IPS-18a (cell line): ENCODE measurements around the gene RB1.

Experiments
- H3K27ac ChIP-seq: one replicate; pipeline ENCODE4 v1.5.1; 2013; ENCODE audit warnings: low read length
- H3K27me3 ChIP-seq: one replicate; pipeline ENCODE4 v1.6.1; 2013; ENCODE audit warnings: mild to moderate bottlenecking, low read length; ENCODE audit not compliant: control insufficient read depth, insufficient read depth
- H3K36me3 ChIP-seq: one replicate; pipeline ENCODE4 v1.6.1; 2013; ENCODE audit warnings: low read depth, low read length; ENCODE audit not compliant: control insufficient read depth
- H3K4me1 ChIP-seq: one replicate; pipeline ENCODE4 v1.6.1; 2013; ENCODE audit warnings: low read depth, low read length; ENCODE audit not compliant: control insufficient read depth
- H3K4me3 ChIP-seq: one replicate; pipeline ENCODE4 v1.5.1; 2013; ENCODE audit warnings: low read length
- H3K9ac ChIP-seq: one replicate; pipeline ENCODE4 v1.6.1; 2013; ENCODE audit warnings: mild to moderate bottlenecking, low read length, moderate library complexity
- H3K9me3 ChIP-seq: one replicate; pipeline ENCODE4 v1.6.1; 2013; ENCODE audit warnings: low read depth, low read length; ENCODE audit not compliant: control insufficient read depth

RB1 gene

DNA sequence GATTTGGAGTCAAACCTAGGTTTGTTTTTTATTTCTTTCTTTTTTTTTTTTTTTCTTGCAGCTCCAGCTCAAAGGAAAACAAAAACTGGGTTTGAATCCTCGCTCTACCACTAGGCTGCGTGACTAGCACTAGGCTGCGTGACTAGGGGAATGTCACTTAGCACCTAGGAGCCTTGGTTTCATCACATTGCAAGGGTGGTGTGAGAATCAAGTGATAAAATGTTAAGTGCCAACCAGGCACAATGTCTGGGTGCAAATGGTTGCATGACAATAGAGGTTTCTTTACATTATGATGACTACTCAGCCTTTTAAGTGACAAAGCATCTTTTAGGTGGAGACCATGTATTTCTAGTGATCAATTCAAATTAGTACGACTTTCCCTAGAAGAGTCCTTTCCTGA, 201.5 kb downstream of the RB1 start:
- Histone ChIP-seq H3K27ac (no peak overlapping the region), H3K9me3 (no peaks in the 10 kb centered on the region), H3K36me3 (peaks cover 3% of the 10 kb centered on the region), H3K4me3 (no peak overlapping the region), H3K4me1 (no peaks in the 10 kb centered on the region), H3K9ac (no peak overlapping the region), H3K27me3 (no peaks in the 10 kb centered on the region)

GRCh38 chr13:48505597-48506091, 202.1 kb downstream of the RB1 start:
- no peak overlapping the region for H3K27ac ChIP-seq
- H3K4me1 ChIP-seq = no peaks in the 10 kb centered on the region
- no peak overlapping the region for H3K4me3 ChIP-seq
- H3K27me3 ChIP-seq = no peaks in the 10 kb centered on the region
- H3K36me3 ChIP-seq = peaks cover 2% of the 10 kb centered on the region
- no peaks in the 10 kb centered on the region for H3K9me3 ChIP-seq
- no peak overlapping the region for H3K9ac ChIP-seq

DNA sequence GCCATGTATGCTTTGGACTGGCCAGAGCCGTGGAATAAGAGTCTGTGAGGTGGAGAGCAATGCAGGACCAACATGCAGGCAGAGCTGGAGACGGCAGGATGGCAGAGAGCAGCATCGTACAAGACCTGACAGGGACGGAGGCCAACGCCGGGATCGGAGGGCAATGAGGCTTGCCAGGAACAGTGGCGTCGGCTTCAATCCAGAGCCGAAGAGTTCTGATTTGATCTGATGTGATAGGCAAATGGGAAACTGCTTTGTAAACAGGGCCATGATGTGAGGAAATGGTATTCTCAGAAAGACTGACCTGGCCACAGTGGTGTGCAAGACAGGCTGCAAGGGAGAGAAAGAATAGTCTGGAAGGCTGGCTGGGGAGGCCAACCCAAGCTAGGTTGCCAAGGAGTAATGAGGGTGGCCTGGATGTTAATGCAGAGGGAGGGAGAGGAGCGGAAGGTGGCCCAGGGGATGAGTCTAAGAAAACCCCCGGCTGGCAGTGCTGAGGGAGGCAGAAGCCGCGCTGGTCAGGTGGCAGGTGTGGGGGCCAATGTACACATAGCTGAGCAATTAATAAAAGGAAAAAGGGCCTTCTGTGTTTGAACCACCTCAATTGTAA, 202.6 kb downstream of the RB1 start:
- no peak overlapping the region for H3K4me3 ChIP-seq
- no peaks in the 10 kb centered on the region for H3K4me1 ChIP-seq
- no peak overlapping the region for H3K27ac ChIP-seq
- no peaks in the 10 kb centered on the region for H3K36me3 ChIP-seq
- no peaks in the 10 kb centered on the region for H3K27me3 ChIP-seq
- H3K9ac ChIP-seq = no peak overlapping the region
- no peaks in the 10 kb centered on the region for H3K9me3 ChIP-seq

DNA sequence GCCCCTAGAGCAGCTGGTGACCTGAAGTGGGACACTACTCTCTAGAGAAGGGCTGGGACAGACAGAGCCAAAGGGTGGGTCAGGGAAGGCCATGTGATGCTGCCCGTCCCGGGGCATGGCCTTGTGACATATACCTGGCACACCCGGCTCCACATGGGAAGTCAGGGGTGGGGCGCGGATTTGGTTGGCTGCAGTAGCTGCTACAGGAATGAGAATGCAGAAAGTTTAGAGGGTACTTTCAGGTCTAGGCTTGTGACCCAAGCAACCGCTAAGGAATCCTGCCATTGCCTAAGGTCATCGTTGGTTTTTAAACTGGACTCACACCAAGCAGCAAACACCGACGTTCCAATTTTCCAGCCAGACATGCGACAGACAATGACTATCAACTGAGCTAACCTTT, 203.5 kb downstream of the RB1 start:
- Histone ChIP-seq H3K4me1 (no peaks in the 10 kb centered on the region), H3K9me3 (no peaks in the 10 kb centered on the region), H3K36me3 (peaks cover 3% of the 10 kb centered on the region), H3K9ac (no peak overlapping the region), H3K27ac (no peak overlapping the region), H3K27me3 (no peaks in the 10 kb centered on the region), H3K4me3 (no peak overlapping the region)

GRCh38 chr13:48508011-48508410, 204.5 kb downstream of the RB1 start:
- H3K4me1 ChIP-seq = no peaks in the 10 kb centered on the region
- H3K4me3 ChIP-seq = no peak overlapping the region
- no peaks in the 10 kb centered on the region for H3K27me3 ChIP-seq
- no peak overlapping the region for H3K27ac ChIP-seq
- no peak overlapping the region for H3K9ac ChIP-seq
- peaks cover 5% of the 10 kb centered on the region for H3K36me3 ChIP-seq
- no peaks in the 10 kb centered on the region for H3K9me3 ChIP-seq

- Histone ChIP-seq H3K9ac (no peak overlapping the region), H3K36me3 (peaks cover 5% of the 10 kb centered on the region), H3K4me1 (no peaks in the 10 kb centered on the region), H3K4me3 (no peak overlapping the region), H3K9me3 (no peaks in the 10 kb centered on the region), H3K27me3 (no peaks in the 10 kb centered on the region), H3K27ac (no peak overlapping the region)
Observed at GRCh38 chr13:48510698-48511097, 207.1 kb downstream of the RB1 start.

GRCh38 chr13:48511621-48512230, 208.2 kb downstream of the RB1 start:
- Histone ChIP-seq H3K4me3 (no peak overlapping the region), H3K27me3 (no peaks in the 10 kb centered on the region), H3K4me1 (no peaks in the 10 kb centered on the region), H3K27ac (no peak overlapping the region), H3K9ac (no peak overlapping the region), H3K9me3 (no peaks in the 10 kb centered on the region), H3K36me3 (peaks cover 5% of the 10 kb centered on the region)

DNA sequence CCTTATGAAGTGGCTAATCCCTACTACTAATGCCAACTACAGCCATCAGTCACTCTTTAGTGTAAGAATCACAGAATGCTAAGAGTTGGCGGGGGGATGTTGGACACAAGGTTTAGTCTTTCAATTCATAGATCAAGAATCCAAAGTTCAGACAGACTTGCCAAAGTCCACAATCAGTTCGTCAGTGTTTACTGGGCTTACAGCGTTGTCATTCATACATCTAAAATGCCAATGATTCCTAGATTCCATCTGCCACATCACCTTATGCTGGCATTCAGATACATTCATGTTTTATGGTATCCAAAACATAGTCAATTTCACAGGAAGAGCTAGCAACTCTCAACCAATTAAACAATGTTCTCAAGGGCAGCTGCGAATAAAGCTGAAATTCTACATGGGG, 211.2 kb downstream of the RB1 start:
- Histone ChIP-seq H3K4me1 (no peaks in the 10 kb centered on the region), H3K9ac (no peak overlapping the region), H3K4me3 (no peak overlapping the region), H3K36me3 (peaks cover 5% of the 10 kb centered on the region), H3K27ac (no peak overlapping the region), H3K27me3 (no peaks in the 10 kb centered on the region), H3K9me3 (no peaks in the 10 kb centered on the region)

- Histone ChIP-seq H3K27me3 (no peaks in the 10 kb centered on the region), H3K4me3 (no peak overlapping the region), H3K9ac (no peak overlapping the region), H3K36me3 (peaks cover 5% of the 10 kb centered on the region), H3K27ac (no peak overlapping the region), H3K4me1 (no peaks in the 10 kb centered on the region), H3K9me3 (no peaks in the 10 kb centered on the region)
Observed at GRCh38 chr13:48515732-48516131, 212.2 kb downstream of the RB1 start.

DNA sequence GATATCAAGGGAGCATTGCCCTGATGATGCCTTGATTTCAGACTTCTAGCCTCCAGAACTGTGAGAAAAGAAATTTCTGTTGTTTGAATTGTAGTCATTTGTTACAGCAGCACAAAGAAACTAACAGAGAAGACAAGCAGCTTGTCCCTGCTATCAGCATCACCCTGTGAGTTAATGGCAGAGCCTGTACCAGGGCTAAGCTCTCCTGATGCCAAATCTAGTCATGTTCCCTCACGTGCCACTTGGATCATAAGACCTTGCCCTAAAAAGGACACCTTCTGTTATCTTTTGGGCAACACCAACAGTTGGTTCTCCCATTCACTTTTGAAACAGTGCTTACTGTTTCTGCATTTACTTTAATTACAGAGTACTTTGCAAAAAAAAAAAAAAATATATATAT, 214.5 kb downstream of the RB1 start:
- H3K9ac ChIP-seq = no peak overlapping the region
- H3K9me3 ChIP-seq = no peaks in the 10 kb centered on the region
- H3K36me3 ChIP-seq = peaks cover 6% of the 10 kb centered on the region
- H3K27ac ChIP-seq = no peak overlapping the region
- no peak overlapping the region for H3K4me3 ChIP-seq
- no peaks in the 10 kb centered on the region for H3K4me1 ChIP-seq
- H3K27me3 ChIP-seq = no peaks in the 10 kb centered on the region

- no peaks in the 10 kb centered on the region for H3K4me1 ChIP-seq
- H3K27ac ChIP-seq = no peak overlapping the region
- no peaks in the 10 kb centered on the region for H3K9me3 ChIP-seq
- no peak overlapping the region for H3K9ac ChIP-seq
- no peaks in the 10 kb centered on the region for H3K27me3 ChIP-seq
- H3K36me3 ChIP-seq = peaks cover 6% of the 10 kb centered on the region
- H3K4me3 ChIP-seq = no peak overlapping the region
Observed at GRCh38 chr13:48526286-48526685, 222.7 kb downstream of the RB1 start.

GRCh38 chr13:48527955-48528354, 224.4 kb downstream of the RB1 start:
- Histone ChIP-seq H3K4me1 (no peaks in the 10 kb centered on the region), H3K9ac (no peak overlapping the region), H3K4me3 (no peak overlapping the region), H3K36me3 (no peaks in the 10 kb centered on the region), H3K9me3 (no peaks in the 10 kb centered on the region), H3K27ac (no peak overlapping the region), H3K27me3 (no peaks in the 10 kb centered on the region)
